Testis (tissue), 2 donors: Measurements from ENCODE around the gene HS6ST3.

ENCODE experiments used
- CTCF ChIP-seq, 3 experiments: fragments of 450-650 bp in 2 of 3; fragments of 200-600 bp in 1 of 3; sonication (generic) in 1 of 3; IDR thresholded peaks; one replicate each; pipeline ENCODE4 v1.5.1; 2016 to 2019; ENCODE audit warnings: antibody characterized with exemption in 3 of 3, mild to moderate bottlenecking in 2 of 3, moderate library complexity in 1 of 3
- POLR2A ChIP-seq: fragments of 450-650 bp; IDR thresholded peaks from one replicate; pipeline ENCODE4 v1.6.1; 2017; ENCODE audit warnings: antibody characterized with exemption, mild to moderate bottlenecking, moderate library complexity

GRCh38 chr13:96880419-96880818, 790.5 kb downstream of the HS6ST3 start:
- TF ChIP-seq CTCF (IDR thresholded peaks at IDR 0.05) (no peak), POLR2A (no peak)
